Neural cell (in vitro differentiated cells): ENCODE results near the gene ORC3. TPM values are rescaled to one million over a fixed set of nuclear protein-coding genes. Genes with fewer than 3 reads are reported as not detected.

Source experiments
- H2AFZ ChIP-seq: fragments of 200-600, 300-800 bp; sonication (generic), shearing (Covaris generic); 2 replicates; pipeline ENCODE4 v1.6.0; 2014; ENCODE audit warnings: low read depth, mild to moderate bottlenecking, antibody characterized with exemption, low read length, moderate library complexity
- H3F3A ChIP-seq: fragments of 200-600 bp; shearing (Covaris generic); 2 replicates; pipeline ENCODE4 v1.6.1; 2016; ENCODE audit warnings: mild to moderate bottlenecking, moderate library complexity, mixed read lengths, antibody characterized with exemption, low read length; ENCODE audit not compliant: insufficient read depth, poor library complexity, severe bottlenecking
- H3K27ac ChIP-seq: fragments of 200-600, 300-800 bp; sonication (generic), shearing (Covaris generic); 2 replicates; pipeline ENCODE4 v1.5.1; 2014; ENCODE audit warnings: mild to moderate bottlenecking, low read length, moderate library complexity
- H3K27me3 ChIP-seq: fragments of 300-800, 200-600 bp; sonication (generic), shearing (Covaris generic); 2 replicates; pipeline ENCODE4 v1.6.0; 2014; ENCODE audit warnings: mild to moderate bottlenecking, low read depth, low read length, moderate library complexity; ENCODE audit not compliant: insufficient read depth
- H3K36me3 ChIP-seq: fragments of 300-800, 200-600 bp; sonication (generic), shearing (Covaris generic); 2 replicates; pipeline ENCODE4 v1.5.1; 2014; ENCODE audit warnings: mild to moderate bottlenecking, antibody characterized with exemption, low read length, moderate library complexity; ENCODE audit not compliant: insufficient read depth
- H3K4me2 ChIP-seq: fragments of 300-800, 200-600 bp; sonication (generic), shearing (Covaris generic); 2 replicates; pipeline ENCODE4 v1.6.0; 2014; ENCODE audit warnings: mild to moderate bottlenecking, low read length
- H3K4me3 ChIP-seq: fragments of 300-800, 200-600 bp; sonication (generic), shearing (Covaris generic); 2 replicates; pipeline ENCODE4 v1.5.1; 2014; ENCODE audit warnings: mild to moderate bottlenecking, low read length, moderate library complexity
- H3K79me2 ChIP-seq: fragments of 200-600 bp; shearing (Covaris generic); replicated peaks from 2 replicates; pipeline ENCODE4 v1.6.0; 2014; ENCODE audit warnings: mild to moderate bottlenecking, low read length, moderate library complexity; ENCODE audit not compliant: insufficient read depth
- H3K9ac ChIP-seq: fragments of 300-800, 200-600 bp; sonication (generic), shearing (Covaris generic); 2 replicates; pipeline ENCODE4 v1.6.1; 2016; ENCODE audit warnings: mild to moderate bottlenecking, low read length, mixed read lengths
- H3K9me2 ChIP-seq: fragments of 200-600 bp; shearing (Covaris generic); 2 replicates; pipeline ENCODE4 v1.6.1; 2016; ENCODE audit warnings: mild to moderate bottlenecking, low read length, mixed read lengths; ENCODE audit not compliant: insufficient read depth
- H3K9me3 ChIP-seq: fragments of 200-600, 300-800 bp; sonication (generic), shearing (Covaris generic); 2 replicates; pipeline ENCODE4 v1.6.1; 2016; ENCODE audit warnings: mild to moderate bottlenecking, mixed run types, low read length, moderate library complexity, mixed read lengths
- H4K20me1 ChIP-seq: fragments of 200-600 bp; shearing (Covaris generic); 2 replicates; pipeline ENCODE4 v1.6.1; 2016; ENCODE audit warnings: mild to moderate bottlenecking, mixed run types; ENCODE audit not compliant: insufficient read depth
- EP300 ChIP-seq: fragments of 450-650 bp; conservative IDR thresholded peaks from 2 replicates; pipeline ENCODE4 v1.6.1; 2014; ENCODE audit warnings: antibody characterized with exemption, mild to moderate bottlenecking, moderate library complexity; ENCODE audit not compliant: poor library complexity, severe bottlenecking
- EZH2 ChIP-seq: fragments of 200-600, 300-800 bp; shearing (Covaris generic), sonication (generic); IDR thresholded peaks from 2 replicates; pipeline ENCODE4 v1.6.1; 2014; ENCODE audit warnings: antibody characterized with exemption, low read length, borderline replicate concordance, mild to moderate bottlenecking; ENCODE audit not compliant: insufficient read depth, poor library complexity, severe bottlenecking
- MXI1 ChIP-seq: fragments of 450-650 bp; conservative IDR thresholded peaks from 2 replicates; pipeline ENCODE4 v1.6.1; 2014; ENCODE audit warnings: antibody characterized with exemption, mild to moderate bottlenecking; ENCODE audit not compliant: poor library complexity, severe bottlenecking
- POLR2AphosphoS5 ChIP-seq: IDR thresholded peaks from 2 replicates; pipeline ENCODE4 v1.6.1; 2012
- RAD21 ChIP-seq: fragments of 450-650 bp; conservative IDR thresholded peaks from 2 replicates; pipeline ENCODE4 v1.6.1; 2014; ENCODE audit warnings: antibody characterized with exemption, mild to moderate bottlenecking, moderate library complexity
- SMC3 ChIP-seq: fragments of 450-650 bp; conservative IDR thresholded peaks from 2 replicates; pipeline ENCODE4 v1.6.1; 2014; ENCODE audit warnings: antibody characterized with exemption, mild to moderate bottlenecking, moderate library complexity; ENCODE audit not compliant: poor library complexity
- TAF1 ChIP-seq: IDR thresholded peaks from 2 replicates; pipeline ENCODE4 v1.6.1; 2012; ENCODE audit warnings: low read depth
- polyA minus RNA-seq: library from RNA; depleted of rRNA, polyadenylated mRNA; stranded (reverse); fragments of >200 nt; gene quantifications from 2 replicates; pipeline ENCODE4 v1.2.3, GENCODE V29; 2014
- polyA plus RNA-seq: library from polyadenylated mRNA; depleted of rRNA; stranded (reverse); fragments of >200 nt; gene quantifications from 2 replicates; pipeline ENCODE4 v1.2.3, GENCODE V29; 2014
- TF ChIP-seq, protein P1 (sequence below): fragments of 450-650 bp; IDR thresholded peaks from 2 replicates; pipeline ENCODE4 v1.5.1; 2014; ENCODE audit warnings: antibody characterized with exemption, mild to moderate bottlenecking, moderate library complexity; ENCODE audit not compliant: poor library complexity, severe bottlenecking
- TF ChIP-seq, protein P2 (sequence below): IDR thresholded peaks from 2 replicates; pipeline ENCODE4 v1.6.1; 2012; ENCODE audit warnings: borderline replicate concordance

ORC3 gene
- polyA plus RNA-seq: 40.4 and 43.7 TPM in 2 replicates
- polyA minus RNA-seq: 43.3 and 53.5 TPM in 2 replicates

GRCh38 chr6:87589693-87590416 is at the start of gene ORC3, which contains the start of gene RARS2:
Gene ORC3 (plus strand): TSS chr6:87590135. CDS start chr6:87590169, 34 bp downstream.
Gene RARS2 (minus strand): TSS chr6:87589987. CDS start chr6:87589957, 30 bp downstream.
- Histone ChIP-seq H4K20me1 (no peaks in the 10 kb centered on the region), H2AFZ (peak within 1 kb of the TSS; percentile 86), H3K9me2 (no peaks in the 10 kb centered on the region), H3K36me3 (no peaks in the 10 kb centered on the region), H3F3A (no peaks in the 10 kb centered on the region), H3K27ac (peak within 1 kb of the TSS; percentile 54), H3K4me3 (peak within 1 kb of the TSS; percentile 96), H3K4me2 (peak within 1 kb of the TSS; percentile 90), H3K9ac (peak within 1 kb of the TSS; percentile 72), H3K27me3 (no peaks in the 10 kb centered on the region), H3K9me3 (no peaks in the 10 kb centered on the region), H3K79me2 (peaks cover 65% of the 10 kb centered on the region)
- TF ChIP-seq MXI1: peak; percentile 97
- peak; percentile 61 for TF ChIP-seq SMC3
- TF ChIP-seq, protein P1, sequence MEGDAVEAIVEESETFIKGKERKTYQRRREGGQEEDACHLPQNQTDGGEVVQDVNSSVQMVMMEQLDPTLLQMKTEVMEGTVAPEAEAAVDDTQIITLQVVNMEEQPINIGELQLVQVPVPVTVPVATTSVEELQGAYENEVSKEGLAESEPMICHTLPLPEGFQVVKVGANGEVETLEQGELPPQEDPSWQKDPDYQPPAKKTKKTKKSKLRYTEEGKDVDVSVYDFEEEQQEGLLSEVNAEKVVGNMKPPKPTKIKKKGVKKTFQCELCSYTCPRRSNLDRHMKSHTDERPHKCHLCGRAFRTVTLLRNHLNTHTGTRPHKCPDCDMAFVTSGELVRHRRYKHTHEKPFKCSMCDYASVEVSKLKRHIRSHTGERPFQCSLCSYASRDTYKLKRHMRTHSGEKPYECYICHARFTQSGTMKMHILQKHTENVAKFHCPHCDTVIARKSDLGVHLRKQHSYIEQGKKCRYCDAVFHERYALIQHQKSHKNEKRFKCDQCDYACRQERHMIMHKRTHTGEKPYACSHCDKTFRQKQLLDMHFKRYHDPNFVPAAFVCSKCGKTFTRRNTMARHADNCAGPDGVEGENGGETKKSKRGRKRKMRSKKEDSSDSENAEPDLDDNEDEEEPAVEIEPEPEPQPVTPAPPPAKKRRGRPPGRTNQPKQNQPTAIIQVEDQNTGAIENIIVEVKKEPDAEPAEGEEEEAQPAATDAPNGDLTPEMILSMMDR: peak; percentile 14
- TF ChIP-seq RAD21: peak; percentile 58
- TF ChIP-seq, protein P2, sequence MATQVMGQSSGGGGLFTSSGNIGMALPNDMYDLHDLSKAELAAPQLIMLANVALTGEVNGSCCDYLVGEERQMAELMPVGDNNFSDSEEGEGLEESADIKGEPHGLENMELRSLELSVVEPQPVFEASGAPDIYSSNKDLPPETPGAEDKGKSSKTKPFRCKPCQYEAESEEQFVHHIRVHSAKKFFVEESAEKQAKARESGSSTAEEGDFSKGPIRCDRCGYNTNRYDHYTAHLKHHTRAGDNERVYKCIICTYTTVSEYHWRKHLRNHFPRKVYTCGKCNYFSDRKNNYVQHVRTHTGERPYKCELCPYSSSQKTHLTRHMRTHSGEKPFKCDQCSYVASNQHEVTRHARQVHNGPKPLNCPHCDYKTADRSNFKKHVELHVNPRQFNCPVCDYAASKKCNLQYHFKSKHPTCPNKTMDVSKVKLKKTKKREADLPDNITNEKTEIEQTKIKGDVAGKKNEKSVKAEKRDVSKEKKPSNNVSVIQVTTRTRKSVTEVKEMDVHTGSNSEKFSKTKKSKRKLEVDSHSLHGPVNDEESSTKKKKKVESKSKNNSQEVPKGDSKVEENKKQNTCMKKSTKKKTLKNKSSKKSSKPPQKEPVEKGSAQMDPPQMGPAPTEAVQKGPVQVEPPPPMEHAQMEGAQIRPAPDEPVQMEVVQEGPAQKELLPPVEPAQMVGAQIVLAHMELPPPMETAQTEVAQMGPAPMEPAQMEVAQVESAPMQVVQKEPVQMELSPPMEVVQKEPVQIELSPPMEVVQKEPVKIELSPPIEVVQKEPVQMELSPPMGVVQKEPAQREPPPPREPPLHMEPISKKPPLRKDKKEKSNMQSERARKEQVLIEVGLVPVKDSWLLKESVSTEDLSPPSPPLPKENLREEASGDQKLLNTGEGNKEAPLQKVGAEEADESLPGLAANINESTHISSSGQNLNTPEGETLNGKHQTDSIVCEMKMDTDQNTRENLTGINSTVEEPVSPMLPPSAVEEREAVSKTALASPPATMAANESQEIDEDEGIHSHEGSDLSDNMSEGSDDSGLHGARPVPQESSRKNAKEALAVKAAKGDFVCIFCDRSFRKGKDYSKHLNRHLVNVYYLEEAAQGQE: no peak
- TF ChIP-seq POLR2AphosphoS5: peak; percentile 83
- peak; percentile 17 for TF ChIP-seq TAF1
- TF ChIP-seq EZH2: no peak
- TF ChIP-seq EP300: peak; percentile 11

- Histone ChIP-seq H3K27ac (no peak overlapping the region), H3K36me3 (peaks cover 10% of the 10 kb centered on the region), H2AFZ (no peak overlapping the region), H3K4me2 (no peak overlapping the region), H3K9me3 (no peaks in the 10 kb centered on the region), H3K79me2 (no peaks in the 10 kb centered on the region), H3F3A (no peaks in the 10 kb centered on the region), H3K9ac (no peak overlapping the region), H3K27me3 (no peaks in the 10 kb centered on the region), H3K4me3 (no peak overlapping the region), H3K9me2 (no peaks in the 10 kb centered on the region), H4K20me1 (no peaks in the 10 kb centered on the region)
- TF ChIP-seq POLR2AphosphoS5 (no peak), EZH2 (no peak)
Observed at GRCh38 chr6:87540539-87540938, 49.4 kb upstream of the ORC3 start.
